Neural cell (in vitro differentiated cells): ENCODE measurements around the gene TLE1.

ENCODE experiments used
- EP300 ChIP-seq: fragments of 450-650 bp; conservative IDR thresholded peaks from 2 replicates; pipeline ENCODE4 v1.6.1; 2014; ENCODE audit warnings: antibody characterized with exemption, mild to moderate bottlenecking, moderate library complexity; ENCODE audit not compliant: poor library complexity, severe bottlenecking
- MXI1 ChIP-seq: fragments of 450-650 bp; conservative IDR thresholded peaks from 2 replicates; pipeline ENCODE4 v1.6.1; 2014; ENCODE audit warnings: antibody characterized with exemption, mild to moderate bottlenecking; ENCODE audit not compliant: poor library complexity, severe bottlenecking
- POLR2AphosphoS5 ChIP-seq: IDR thresholded peaks from 2 replicates; pipeline ENCODE4 v1.6.1; 2012
- TAF1 ChIP-seq: IDR thresholded peaks from 2 replicates; pipeline ENCODE4 v1.6.1; 2012; ENCODE audit warnings: low read depth
- TF ChIP-seq, protein P1 (sequence below): fragments of 450-650 bp; IDR thresholded peaks from 2 replicates; pipeline ENCODE4 v1.5.1; 2014; ENCODE audit warnings: antibody characterized with exemption, mild to moderate bottlenecking, moderate library complexity; ENCODE audit not compliant: poor library complexity, severe bottlenecking

DNA sequence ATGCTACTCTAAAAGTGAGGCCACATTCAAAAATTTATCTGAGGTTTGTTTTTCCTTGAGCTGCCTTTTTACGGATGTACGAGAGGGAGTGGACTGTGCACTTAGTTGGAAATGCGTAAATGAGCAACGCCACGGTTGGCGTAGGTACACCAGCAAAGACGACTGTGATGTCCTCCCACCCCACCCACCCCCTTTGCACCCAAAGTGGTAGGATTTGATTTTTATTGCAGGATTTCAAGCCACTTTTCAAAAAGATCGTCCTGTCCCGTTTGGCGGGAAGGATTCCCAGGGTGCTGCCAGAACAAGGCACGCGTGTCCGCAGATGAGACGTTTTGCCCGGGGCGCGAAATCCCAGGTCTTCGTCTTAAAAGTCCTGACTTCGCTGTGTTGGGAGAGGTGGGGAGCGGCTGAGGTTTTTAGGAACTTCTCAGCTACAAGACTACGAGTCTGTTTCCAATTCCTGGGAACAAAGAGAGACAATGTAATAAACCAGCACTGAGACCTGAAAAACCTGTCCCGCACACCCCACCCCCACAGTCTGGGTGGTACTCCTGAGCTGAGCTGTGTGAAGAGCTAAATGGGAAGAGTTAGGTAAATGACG is 1.0 kb upstream of the TLE1 start:
- TF ChIP-seq, protein P1, sequence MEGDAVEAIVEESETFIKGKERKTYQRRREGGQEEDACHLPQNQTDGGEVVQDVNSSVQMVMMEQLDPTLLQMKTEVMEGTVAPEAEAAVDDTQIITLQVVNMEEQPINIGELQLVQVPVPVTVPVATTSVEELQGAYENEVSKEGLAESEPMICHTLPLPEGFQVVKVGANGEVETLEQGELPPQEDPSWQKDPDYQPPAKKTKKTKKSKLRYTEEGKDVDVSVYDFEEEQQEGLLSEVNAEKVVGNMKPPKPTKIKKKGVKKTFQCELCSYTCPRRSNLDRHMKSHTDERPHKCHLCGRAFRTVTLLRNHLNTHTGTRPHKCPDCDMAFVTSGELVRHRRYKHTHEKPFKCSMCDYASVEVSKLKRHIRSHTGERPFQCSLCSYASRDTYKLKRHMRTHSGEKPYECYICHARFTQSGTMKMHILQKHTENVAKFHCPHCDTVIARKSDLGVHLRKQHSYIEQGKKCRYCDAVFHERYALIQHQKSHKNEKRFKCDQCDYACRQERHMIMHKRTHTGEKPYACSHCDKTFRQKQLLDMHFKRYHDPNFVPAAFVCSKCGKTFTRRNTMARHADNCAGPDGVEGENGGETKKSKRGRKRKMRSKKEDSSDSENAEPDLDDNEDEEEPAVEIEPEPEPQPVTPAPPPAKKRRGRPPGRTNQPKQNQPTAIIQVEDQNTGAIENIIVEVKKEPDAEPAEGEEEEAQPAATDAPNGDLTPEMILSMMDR, result no peak
- TF ChIP-seq TAF1, result no peak
- TF ChIP-seq MXI1, result no peak
- no peak for TF ChIP-seq POLR2AphosphoS5
- TF ChIP-seq EP300, result no peak
